Hematopoietic multipotent progenitor cell treated with erythropoietin and hydrocortisone succinate and interleukin-3 and kit ligand, for 6 days (in vitro differentiated cells): Measurements from ENCODE around the gene MT4.

Experiments
- DNase-seq: peaks from one replicate; pipeline ENCODE4 v3.0.0-alpha.2; 2015

MT4 gene

GRCh38 chr16:56564793-56565477 lies at the start of gene MT4:
Gene MT4 (plus strand): TSS chr16:56565073. CDS start chr16:56565129, 56 bp downstream.
- no peak for DNase-seq

- no peak for DNase-seq
These were observed 49.2 kb upstream of the MT4 start for GRCh38 chr16:56515665-56516064.

- DNase-seq, result no peak
These were observed 47.7 kb upstream of the MT4 start for GRCh38 chr16:56517206-56517605.

DNA sequence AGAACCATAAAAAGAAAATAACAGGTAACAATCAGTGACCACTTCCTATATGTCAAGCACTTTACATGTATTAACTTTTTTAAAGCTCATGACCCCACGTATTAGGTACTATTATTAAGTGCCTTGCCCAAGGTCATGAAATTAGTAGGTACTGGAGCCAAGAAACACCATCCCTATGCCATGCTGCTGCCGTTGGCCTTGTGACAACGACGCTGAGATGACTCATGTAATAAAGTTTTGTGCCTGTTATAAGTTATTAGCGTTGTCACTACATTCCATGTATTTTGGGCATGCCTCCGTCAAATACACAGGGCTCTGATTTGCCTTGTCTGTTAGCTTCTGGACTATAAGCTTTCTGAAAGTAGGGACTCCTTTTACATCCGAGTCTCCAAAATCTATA lies 46.4 kb upstream of the MT4 start:
- DNase-seq, result no peak

- DNase-seq, result peak; percentile 93
These were observed 45.2 kb upstream of the MT4 start, which contains the start of gene BBS2 for GRCh38 chr16:56519459-56520250. Gene BBS2 (minus strand): TSS chr16:56520024. CDS start chr16:56519862, 162 bp downstream.

DNA sequence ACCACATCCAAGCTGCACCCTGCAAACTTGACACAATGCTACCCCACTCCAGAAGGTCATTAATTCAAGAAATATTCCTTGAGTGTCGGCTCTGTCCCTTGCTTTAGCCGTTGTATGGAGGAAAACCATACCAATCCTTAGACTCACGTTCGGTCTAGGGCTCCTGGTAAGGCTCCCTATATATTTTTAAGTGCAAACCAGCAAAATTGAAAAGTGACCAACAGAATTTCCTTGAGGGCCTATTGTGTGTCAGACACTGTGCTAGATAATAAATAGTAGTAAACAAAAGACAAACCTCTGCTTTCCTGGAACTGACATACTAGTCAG lies 44.7 kb upstream of the MT4 start:
- DNase-seq, result no peak

- no peak for DNase-seq
These were observed 39.6 kb upstream of the MT4 start for GRCh38 chr16:56525236-56525635.

DNA sequence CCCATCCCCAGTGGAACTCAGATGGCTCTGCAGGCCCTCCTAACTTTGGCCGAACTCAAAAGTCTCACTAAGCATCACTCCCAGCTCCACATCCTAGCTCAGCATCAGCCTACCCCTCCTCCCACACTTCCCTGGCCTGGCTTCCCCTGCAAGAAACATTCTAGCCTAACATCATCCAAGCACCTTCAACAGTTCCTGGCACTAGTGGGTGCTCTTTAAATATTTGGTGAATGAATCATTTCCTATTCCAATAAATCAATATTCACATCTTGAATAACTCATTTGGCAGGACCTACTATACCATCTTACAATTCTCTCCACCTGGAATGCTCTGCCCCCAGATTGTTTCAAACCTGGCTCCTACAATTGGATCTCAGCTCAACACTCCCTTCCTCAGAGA lies 34.0 kb upstream of the MT4 start:
- no peak for DNase-seq

- no peak for DNase-seq
These were observed 32.2 kb upstream of the MT4 start for GRCh38 chr16:56532714-56533113.

- no peak for DNase-seq
These were observed 30.0 kb upstream of the MT4 start for GRCh38 chr16:56534847-56535383.

DNA sequence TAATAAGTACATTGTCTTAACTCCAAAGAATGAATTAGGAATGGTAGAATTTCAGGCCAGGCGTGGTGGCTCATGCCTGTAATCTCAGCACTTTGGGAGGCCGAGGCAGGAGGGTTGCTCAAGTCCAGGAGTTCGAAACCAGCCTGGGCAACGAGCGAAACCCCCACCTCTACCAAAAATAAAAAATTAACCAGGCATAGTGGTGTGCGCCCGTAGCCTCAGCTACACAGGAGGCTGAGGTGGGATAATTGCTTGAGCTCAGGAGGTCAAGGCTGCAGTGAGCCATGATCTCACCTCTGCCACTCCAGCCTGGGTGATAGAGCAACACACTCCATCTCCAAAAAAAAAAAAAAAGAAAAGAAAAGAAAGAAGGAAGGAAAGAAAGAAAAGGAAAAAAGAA lies 26.5 kb upstream of the MT4 start:
- no peak for DNase-seq

DNA sequence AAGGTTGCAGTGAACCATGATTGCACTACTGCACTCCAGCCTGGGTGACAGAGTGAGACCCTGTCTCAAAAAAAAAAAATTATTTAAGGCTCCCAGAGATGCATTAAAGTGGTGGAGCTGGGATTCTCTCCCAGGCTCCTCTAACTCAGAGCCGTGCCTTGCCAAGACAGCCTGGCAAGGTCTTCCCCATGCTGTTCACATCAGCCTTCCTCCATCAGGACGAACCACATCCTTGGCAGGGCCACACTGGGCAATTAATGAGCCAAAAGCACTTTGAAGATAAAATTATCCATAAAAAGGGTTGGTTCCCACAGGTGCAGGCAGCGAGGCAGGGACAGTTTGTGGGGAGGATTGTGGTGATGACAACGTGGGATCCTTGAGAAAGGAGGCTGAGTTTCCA lies 25.2 kb upstream of the MT4 start:
- DNase-seq, result no peak

GRCh38 chr16:56542039-56542438 lies 22.8 kb upstream of the MT4 start:
- no peak for DNase-seq

DNA sequence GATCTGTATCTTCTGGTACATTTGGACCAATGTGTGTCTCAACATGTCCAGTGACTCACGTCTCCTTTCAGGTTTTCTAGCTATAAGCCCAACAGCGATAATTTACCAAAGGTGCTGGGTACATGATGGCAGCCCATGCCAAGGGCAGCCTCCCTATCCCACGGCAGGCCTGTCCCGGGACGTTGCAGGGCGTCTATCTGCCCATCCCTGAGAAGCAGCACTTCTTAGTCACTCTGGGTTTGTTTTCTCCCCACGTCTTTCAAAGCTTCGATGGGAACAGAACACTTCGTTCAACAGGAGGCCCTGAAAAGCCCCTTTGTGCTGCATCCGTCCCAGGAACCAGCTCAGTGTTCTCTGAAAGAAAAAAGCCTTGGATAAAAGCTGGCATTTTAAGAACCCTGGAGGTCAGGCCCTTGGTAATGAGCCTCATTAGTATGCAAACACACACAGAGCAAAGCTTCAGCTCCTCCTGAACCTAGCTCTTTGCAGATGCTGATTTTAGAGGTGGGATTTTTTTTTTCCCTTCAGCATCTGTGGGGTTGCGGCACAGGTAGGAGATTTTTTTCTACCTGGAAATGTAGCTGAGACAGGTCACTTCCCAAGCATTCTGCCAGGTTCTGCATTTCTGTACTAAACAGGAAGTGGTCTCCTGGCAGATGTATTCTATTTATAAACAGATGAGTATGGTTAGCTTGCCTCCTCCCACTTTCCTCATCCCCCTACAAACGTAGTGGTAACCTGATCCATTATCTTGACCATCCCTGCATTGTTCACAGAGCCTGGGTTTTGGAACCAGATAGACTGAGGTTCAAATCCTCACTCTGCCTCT lies 17.5 kb upstream of the MT4 start:
- no peak for DNase-seq

GRCh38 chr16:56547949-56548567 lies 16.8 kb upstream of the MT4 start:
- no peak for DNase-seq

DNA sequence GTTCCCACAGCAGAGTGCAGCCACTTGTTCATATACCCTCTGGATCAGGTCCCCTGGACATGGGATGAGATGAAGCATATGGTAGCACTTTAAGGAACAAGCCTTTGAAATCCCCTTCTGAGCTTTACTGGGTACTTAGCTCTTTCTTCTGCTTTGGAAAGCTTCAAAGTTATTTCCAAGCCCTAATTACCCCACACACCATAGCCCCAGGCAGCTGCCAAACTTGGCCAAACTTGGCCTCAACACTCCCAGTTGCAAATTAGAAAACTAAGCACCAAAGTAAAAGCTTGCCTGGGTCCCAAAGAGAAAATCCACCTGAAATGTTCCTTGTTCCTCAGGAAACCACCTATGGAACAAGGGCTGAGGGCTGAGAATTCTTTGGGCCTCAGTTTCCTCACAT lies 15.7 kb upstream of the MT4 start:
- DNase-seq, result no peak

DNA sequence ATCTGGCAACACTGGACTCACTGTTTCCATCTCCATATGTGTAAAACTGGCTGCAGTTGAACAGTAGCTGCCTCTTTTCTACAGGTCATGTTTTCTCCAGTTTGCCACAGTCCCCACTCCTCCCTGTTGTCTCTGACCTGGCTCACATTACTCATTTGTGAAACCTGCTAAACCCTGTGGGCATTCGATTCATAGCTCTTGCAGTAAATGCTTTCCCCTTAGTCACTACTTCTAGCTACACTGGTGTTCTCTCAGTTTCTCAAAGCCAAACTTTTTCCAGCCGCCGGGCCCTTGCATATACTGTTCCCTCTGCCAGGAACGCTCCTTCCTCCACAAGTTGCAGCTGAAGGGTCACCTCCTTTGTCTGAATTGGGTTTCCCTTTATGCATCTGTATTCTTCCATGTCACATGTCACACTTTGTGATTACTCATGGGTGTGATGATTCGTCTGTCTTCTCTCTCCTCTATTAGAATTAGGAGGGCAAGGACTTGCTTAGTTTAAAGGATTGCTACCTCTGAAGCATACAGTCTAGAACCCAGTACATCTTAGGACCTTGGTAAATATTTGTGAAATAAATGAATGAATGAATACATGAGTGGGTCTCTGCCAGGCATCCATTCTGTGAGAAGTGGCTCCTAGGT lies 15.0 kb upstream of the MT4 start:
- no peak for DNase-seq

GRCh38 chr16:56551796-56552738 lies 12.8 kb upstream of the MT4 start:
- DNase-seq, result no peak

- DNase-seq, result no peak
These were observed 10.4 kb upstream of the MT4 start for GRCh38 chr16:56554441-56554840.

DNA sequence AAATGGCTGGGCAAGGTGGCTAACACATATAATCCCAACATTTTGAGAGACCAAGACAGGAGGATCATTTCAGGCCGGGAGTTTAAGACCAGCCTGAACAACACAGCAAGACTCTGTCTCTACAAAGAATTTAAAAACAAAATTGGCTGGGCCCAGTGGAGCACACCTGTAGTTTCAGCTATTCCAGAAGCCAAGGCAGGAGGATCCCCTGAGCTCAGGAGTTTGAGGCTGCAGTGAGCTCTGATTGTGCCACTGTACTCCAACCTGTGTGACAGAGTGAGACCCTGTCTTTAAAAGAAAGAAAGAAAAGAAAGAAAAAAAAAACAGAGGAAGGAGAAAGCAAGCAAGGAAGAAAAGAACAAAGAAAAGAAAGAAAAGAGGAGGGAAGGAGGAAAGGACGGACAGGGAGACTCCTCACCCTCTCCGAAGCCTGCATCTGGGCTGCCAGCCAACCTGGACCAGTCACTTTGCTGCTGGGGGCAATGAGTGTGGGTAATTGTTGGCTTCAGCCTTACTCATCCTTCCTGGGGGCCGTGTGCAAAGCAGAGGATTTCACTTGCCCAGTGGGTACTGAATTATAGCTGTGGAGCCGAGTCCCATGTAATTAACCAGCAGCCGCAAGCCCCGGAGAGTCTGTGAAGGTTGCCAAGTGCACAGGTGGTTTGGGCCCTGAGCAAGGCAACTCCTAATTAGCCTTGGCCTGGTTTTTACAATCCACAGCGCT lies 6.7 kb upstream of the MT4 start:
- no peak for DNase-seq

GRCh38 chr16:56559109-56559508 lies 5.8 kb upstream of the MT4 start:
- no peak for DNase-seq
